OCI-LY1 (cell line): ENCODE results near the gene TUBA4A.

ENCODE experiments used
- EZH2 ChIP-seq: fragments of 200-600 bp; sonication (generic), shearing (Covaris generic); IDR thresholded peaks from 2 replicates; pipeline ENCODE4 v1.8.0; 2017; ENCODE audit warnings: borderline replicate concordance, mixed run types, mild to moderate bottlenecking, antibody characterized with exemption, low read length, moderate library complexity, mixed read lengths
- TF ChIP-seq, protein P1 (sequence below): fragments of 200-600 bp; sonication (generic), shearing (Covaris generic); IDR thresholded peaks from 2 replicates; pipeline ENCODE4 v1.5.1; 2017; ENCODE audit warnings: mild to moderate bottlenecking, antibody characterized with exemption, low read length, moderate library complexity, mixed read lengths

DNA sequence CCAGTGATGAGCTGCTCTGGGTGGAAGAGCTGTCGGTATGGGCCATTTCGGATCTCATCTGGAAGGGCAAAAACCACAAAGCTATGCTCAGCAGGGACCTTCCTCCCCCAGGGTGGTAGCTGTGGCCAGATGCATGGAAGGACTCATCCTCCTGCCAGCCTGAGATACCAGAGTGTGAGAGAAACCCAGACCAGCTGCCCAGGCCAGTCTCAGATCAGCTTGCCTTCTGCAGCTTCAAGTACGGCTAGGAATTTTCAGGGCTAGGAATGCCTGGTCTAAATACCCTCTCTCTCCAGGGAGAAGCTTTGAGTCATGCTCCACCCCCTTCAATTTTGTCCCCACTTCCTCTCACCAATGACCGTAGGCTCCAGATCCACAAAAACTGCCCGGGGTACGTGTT lies 2.1 kb downstream of the TUBA4A start:
- TF ChIP-seq, protein P1, sequence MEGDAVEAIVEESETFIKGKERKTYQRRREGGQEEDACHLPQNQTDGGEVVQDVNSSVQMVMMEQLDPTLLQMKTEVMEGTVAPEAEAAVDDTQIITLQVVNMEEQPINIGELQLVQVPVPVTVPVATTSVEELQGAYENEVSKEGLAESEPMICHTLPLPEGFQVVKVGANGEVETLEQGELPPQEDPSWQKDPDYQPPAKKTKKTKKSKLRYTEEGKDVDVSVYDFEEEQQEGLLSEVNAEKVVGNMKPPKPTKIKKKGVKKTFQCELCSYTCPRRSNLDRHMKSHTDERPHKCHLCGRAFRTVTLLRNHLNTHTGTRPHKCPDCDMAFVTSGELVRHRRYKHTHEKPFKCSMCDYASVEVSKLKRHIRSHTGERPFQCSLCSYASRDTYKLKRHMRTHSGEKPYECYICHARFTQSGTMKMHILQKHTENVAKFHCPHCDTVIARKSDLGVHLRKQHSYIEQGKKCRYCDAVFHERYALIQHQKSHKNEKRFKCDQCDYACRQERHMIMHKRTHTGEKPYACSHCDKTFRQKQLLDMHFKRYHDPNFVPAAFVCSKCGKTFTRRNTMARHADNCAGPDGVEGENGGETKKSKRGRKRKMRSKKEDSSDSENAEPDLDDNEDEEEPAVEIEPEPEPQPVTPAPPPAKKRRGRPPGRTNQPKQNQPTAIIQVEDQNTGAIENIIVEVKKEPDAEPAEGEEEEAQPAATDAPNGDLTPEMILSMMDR, result no peak
- TF ChIP-seq EZH2, result no peak
